Naive thymus-derived CD8-positive, alpha-beta T cell (primary cell): ENCODE results near the gene OPCML. TPM values are rescaled to one million over a fixed set of nuclear protein-coding genes. Genes with fewer than 3 reads are reported as not detected.
A peak's percentile ranks its signal among the peaks of the same experiment; 100 is the strongest.

ENCODE experiments used
- ATAC-seq, 2 donors: fragments of 150-1000 bp; cut with Tn5 transposase in 1 of 2; sonication (Bioruptor Pico), chemical (Tn5 transposase) in 1 of 2; 1 replicate in 1 of 2; 2 replicates in 1 of 2; pipeline ENCODE4 v1.10.0; 2021; ENCODE audit warnings: mild to moderate bottlenecking in 2 of 2, moderate library complexity in 2 of 2
- POLR2A ChIA-PET: fragments of 350-600 bp; sonication (Branson Sonifier 250); formaldehyde crosslinking; loops from one replicate; lab custom pipeline; 2021; ENCODE audit warnings: antibody characterized with exemption; lab: Charles Lee
- DNase-seq, 10 donors: peaks; one replicate each; pipeline versions ENCODE4 v3.0.0 to v3.0.0-alpha.2; 2020 to 2022
- H3K27ac Mint-ChIP-seq, 10 donors: one replicate each; pipeline ENCODE4 v1.8.0; 2020 to 2022; ENCODE audit warnings: mild to moderate bottlenecking in 10 of 10, mixed read lengths in 10 of 10, moderate library complexity in 4 of 10, inconsistent platforms in 1 of 10
- H3K27me3 Mint-ChIP-seq, 5 donors: one replicate each; pipeline ENCODE4 v1.8.0; 2021 to 2022; ENCODE audit warnings: mixed read lengths in 5 of 5
- H3K36me3 Mint-ChIP-seq, 3 donors: one replicate each; pipeline ENCODE4 v1.8.0; 2020 to 2022; ENCODE audit warnings: mixed read lengths in 3 of 3, mild to moderate bottlenecking in 2 of 3, inconsistent platforms in 1 of 3
- H3K4me1 Mint-ChIP-seq, 4 donors: one replicate each; pipeline ENCODE4 v1.8.0; 2021 to 2022; ENCODE audit warnings: mixed read lengths in 4 of 4
- H3K4me3 Mint-ChIP-seq, 10 donors: one replicate each; pipeline ENCODE4 v1.8.0; 2020 to 2022; ENCODE audit warnings: mild to moderate bottlenecking in 10 of 10, mixed read lengths in 10 of 10, moderate library complexity in 6 of 10, inconsistent platforms in 1 of 10
- H3K9me3 Mint-ChIP-seq, 9 donors: one replicate each; pipeline ENCODE4 v1.8.0; 2020 to 2022; ENCODE audit warnings: mixed read lengths in 9 of 9, mild to moderate bottlenecking in 3 of 9, inconsistent platforms in 1 of 9, moderate library complexity in 1 of 9
- polyA plus RNA-seq, 3 donors: library from polyadenylated mRNA; unstranded; fragments of 300-500 nt; fragmentation: Illumina TruSeq; gene quantifications; one replicate each; pipeline ENCODE4 v1.2.3, GENCODE V29; 2021
- total RNA-seq, 8 experiments: library from RNA in 2 of 8; stranded (reverse) in 2 of 8; gene quantifications; one replicate each; pipeline ENCODE4 v1.2.3 and lab custom pipeline; 2021 to 2026

Gene OPCML
- total and polyA plus RNA-seq, 5 experiments from 2014 or later, result not detected

GRCh38 chr11:132772703-132773545, 759.4 kb downstream of the OPCML start:
- Mint-ChIP-seq H3K27me3 (peaks cover 0 to 10% (median 6%) of the 10 kb centered on the region in 5 donors), H3K27ac (peak overlapping the region; percentile 12 to 85 (median 66)), H3K9me3 (peaks cover 0 to 4% (median 0%) of the 10 kb centered on the region in 9 donors), H3K4me3 (peak overlapping the region; percentile 53 to 77 (median 68)), H3K36me3 (no peaks in the 10 kb centered on the region), H3K4me1 (peaks cover 11 to 42% (median 19%) of the 10 kb centered on the region in 4 donors)
- ATAC-seq (peak; percentile 73 to 80), DNase-seq (peak in 5 of 10 donors; percentile 2 to 27 (median 17))
- POLR2A ChIA-PET, result interaction anchor here (0.7 kb wide), 1 partner anchor 60 kb away, joined by 3 read pairs; no protein-coding TSS in a partner anchor

DNA sequence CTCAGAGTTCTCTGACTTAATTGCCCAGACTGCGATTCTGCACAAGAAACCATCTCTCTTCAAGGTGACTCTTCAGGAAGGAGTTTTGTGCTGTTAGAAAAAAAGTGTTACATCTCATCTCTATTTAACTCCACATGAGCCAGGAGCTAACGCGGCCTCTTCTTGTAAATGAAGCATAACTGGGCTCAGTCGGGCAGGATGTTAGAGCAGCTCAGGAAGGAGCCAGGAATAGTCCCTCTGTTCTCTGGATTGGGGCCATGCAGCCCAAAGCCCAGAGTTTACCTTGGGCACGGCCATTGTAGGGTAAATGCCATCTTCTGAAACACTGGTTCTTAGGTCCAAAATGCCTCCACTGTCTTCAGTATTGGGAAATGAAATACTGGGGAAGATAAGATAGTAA, 760.6 kb downstream of the OPCML start:
- POLR2A ChIA-PET, result no interaction called here
- H3K27me3 Mint-ChIP-seq, result peaks cover 0 to 11% (median 6%) of the 10 kb centered on the region in 5 donors
- ATAC-seq (no peak), DNase-seq (no peak)
- H3K36me3 Mint-ChIP-seq, result no peaks in the 10 kb centered on the region
- peaks cover 0 to 4% (median 0%) of the 10 kb centered on the region in 9 donors for H3K9me3 Mint-ChIP-seq
- no peak overlapping the region for H3K27ac Mint-ChIP-seq
- H3K4me1 Mint-ChIP-seq, result peaks cover 9 to 34% (median 16%) of the 10 kb centered on the region in 4 donors
- H3K4me3 Mint-ChIP-seq, result no peak overlapping the region

DNA sequence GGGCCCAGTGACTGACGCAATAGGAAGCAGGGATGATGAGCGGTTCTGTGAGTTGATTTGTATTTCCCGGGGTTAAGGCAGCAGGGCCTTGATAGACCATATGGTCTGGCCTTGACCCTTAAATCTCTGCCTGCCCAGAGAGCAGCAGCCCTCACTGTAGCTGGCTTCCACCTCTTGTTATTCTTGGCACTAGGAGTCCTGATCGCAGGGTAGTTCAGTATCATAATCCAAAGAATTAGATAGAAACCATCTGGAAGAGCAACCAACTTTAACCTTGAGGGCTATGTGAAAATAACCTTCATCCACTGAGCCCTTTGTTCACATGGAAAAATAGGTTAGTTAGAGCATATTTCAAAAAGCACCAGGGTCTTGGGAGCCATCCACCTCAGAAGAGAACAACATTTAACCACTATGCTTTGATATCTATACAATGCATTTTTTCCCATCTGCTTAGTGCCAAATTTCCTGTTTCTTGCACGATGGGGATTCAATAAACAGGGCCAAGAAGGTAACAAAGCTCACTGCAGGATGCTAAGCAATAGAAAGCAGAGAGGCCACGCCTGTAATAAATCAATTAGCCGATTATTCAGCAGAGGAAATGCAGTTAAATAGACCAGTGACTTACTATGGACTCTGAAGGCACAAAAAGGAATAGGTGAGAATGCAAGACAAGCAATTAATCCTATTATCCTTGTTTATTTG, 761.3 kb downstream of the OPCML start:
- peaks cover 0 to 4% (median 0%) of the 10 kb centered on the region in 9 donors for H3K9me3 Mint-ChIP-seq
- no peaks in the 10 kb centered on the region for H3K36me3 Mint-ChIP-seq
- ATAC-seq (no peak), DNase-seq (no peak)
- H3K4me1 Mint-ChIP-seq, result peaks cover 9 to 28% (median 15%) of the 10 kb centered on the region in 4 donors
- no peak overlapping the region for H3K4me3 Mint-ChIP-seq
- POLR2A ChIA-PET, result no interaction called here
- no peak overlapping the region for H3K27ac Mint-ChIP-seq
- H3K27me3 Mint-ChIP-seq, result peaks cover 0 to 11% (median 6%) of the 10 kb centered on the region in 5 donors

DNA sequence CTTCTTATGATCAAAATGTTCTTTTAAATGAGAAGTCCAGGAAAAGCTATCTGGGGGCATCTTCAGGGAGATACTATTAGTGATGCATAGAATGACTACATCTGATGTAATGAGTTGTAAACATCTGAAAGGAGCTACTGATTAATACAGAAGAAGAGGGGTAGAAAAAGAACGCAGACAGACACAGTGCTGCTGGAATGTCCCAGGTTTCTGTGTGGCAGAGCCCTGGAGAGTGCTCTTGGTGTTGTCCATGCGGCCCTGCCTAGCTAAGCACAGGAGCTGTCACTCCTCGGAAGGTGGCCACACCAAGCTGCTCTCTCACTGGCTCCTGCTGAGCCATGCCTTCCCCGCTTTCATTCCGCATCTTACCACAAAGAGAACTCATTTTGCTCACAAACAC, 768.8 kb downstream of the OPCML start:
- Mint-ChIP-seq H3K4me3 (no peak overlapping the region), H3K36me3 (peaks cover 0 to 3% (median 0%) of the 10 kb centered on the region in 3 donors), H3K27me3 (peaks cover 0 to 9% (median 7%) of the 10 kb centered on the region in 5 donors), H3K27ac (no peak overlapping the region), H3K9me3 (peaks cover 3 to 22% (median 12%) of the 10 kb centered on the region in 9 donors), H3K4me1 (no peaks in the 10 kb centered on the region)
- ATAC-seq (no peak), DNase-seq (no peak)
- POLR2A ChIA-PET, result no interaction called here

DNA sequence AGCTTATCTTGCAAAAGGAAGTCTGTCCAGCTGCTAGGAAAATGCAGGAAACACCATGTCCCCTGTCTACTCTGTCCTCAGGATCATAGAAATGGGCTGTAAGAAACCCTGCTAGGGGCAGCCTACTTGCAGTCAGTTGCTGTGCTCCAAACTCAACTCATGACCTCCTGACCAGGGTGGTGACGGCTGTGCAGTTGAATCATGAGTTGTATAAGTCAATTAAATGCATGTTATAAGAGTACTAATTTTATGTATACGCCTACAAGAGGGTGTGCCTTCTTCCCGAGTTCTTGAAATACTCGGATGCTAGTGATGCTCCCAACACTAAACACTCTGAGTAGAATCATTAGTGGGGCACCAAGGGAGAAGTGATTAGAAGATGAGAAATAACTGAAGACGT, 776.4 kb downstream of the OPCML start:
- no peak overlapping the region for H3K27ac Mint-ChIP-seq
- POLR2A ChIA-PET, result no interaction called here
- no peak for ATAC-seq

GRCh38 chr11:132751516-132752250, 780.6 kb downstream of the OPCML start:
- Mint-ChIP-seq H3K27ac (peak overlapping the region in 1 of 10 donors; percentile 21), H3K4me1 (peaks cover 0 to 2% (median 0%) of the 10 kb centered on the region in 4 donors), H3K9me3 (peaks cover 0 to 10% (median 0%) of the 10 kb centered on the region in 9 donors), H3K4me3 (no peak overlapping the region), H3K27me3 (peaks cover 0 to 6% (median 0%) of the 10 kb centered on the region in 5 donors), H3K36me3 (no peaks in the 10 kb centered on the region)
- ATAC-seq (no peak), DNase-seq (no peak)
- POLR2A ChIA-PET, result no interaction called here

More for the DNA sequence above, 776.4 kb downstream of the OPCML start:
- H3K4me1 Mint-ChIP-seq, result no peaks in the 10 kb centered on the region
- no peak overlapping the region for H3K4me3 Mint-ChIP-seq
- no peaks in the 10 kb centered on the region for H3K27me3 Mint-ChIP-seq
- H3K9me3 Mint-ChIP-seq, result peaks cover 3 to 23% (median 10%) of the 10 kb centered on the region in 9 donors
- peaks cover 0 to 3% (median 0%) of the 10 kb centered on the region in 3 donors for H3K36me3 Mint-ChIP-seq
- DNase-seq, result no peak

DNA sequence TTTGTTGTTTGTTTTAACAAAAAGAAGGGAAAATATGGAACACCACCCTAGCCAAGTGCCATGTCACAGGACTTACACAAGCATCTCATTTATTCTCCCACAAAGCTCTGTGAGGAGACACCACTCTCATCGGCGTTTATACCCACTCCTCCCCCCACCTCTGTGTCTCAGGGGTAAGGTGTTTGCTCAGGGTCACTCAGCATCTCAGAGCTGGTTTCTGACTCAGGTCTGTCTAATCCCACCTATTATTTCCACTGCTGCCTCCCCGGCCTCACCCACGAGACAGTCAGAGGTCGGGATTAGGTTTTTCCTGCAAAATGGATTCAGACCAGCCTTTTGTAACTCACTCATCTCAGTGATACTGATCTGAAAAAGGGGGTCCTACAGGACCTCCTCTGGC, 786.0 kb downstream of the OPCML start:
- no peak overlapping the region for H3K27ac Mint-ChIP-seq
- ATAC-seq (no peak), DNase-seq (no peak)
- H3K9me3 Mint-ChIP-seq, result peaks cover 0 to 3% (median 0%) of the 10 kb centered on the region in 9 donors
- H3K36me3 Mint-ChIP-seq, result no peaks in the 10 kb centered on the region
- POLR2A ChIA-PET, result no interaction called here
- H3K4me3 Mint-ChIP-seq, result no peak overlapping the region
- peaks cover 0 to 13% (median 0%) of the 10 kb centered on the region in 5 donors for H3K27me3 Mint-ChIP-seq
- peaks cover 0 to 2% (median 0%) of the 10 kb centered on the region in 4 donors for H3K4me1 Mint-ChIP-seq

DNA sequence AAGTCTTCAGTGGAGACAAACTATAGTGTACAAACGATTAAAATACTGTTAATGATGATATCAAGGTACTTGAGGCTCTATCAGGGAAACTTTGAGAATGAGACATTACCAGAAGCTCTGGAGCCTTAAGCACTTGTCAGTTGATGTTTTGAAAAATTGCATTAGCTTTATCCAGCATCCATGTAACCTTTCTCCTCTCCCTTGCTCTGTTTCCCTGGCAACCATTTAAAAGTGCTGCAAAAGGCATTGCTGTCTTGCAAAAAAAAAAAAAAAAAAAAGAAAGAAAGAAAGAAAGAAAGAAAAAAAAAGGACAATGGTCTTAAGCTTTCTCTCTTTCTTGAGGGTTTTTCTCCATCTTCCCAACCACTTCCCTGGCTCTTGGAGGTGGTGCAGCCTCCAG, 787.0 kb downstream of the OPCML start:
- POLR2A ChIA-PET, result no interaction called here
- Mint-ChIP-seq H3K4me1 (peaks cover 0 to 2% (median 0%) of the 10 kb centered on the region in 4 donors), H3K27me3 (peaks cover 0 to 13% (median 0%) of the 10 kb centered on the region in 5 donors), H3K36me3 (no peaks in the 10 kb centered on the region), H3K4me3 (no peak overlapping the region), H3K9me3 (peaks cover 0 to 3% (median 0%) of the 10 kb centered on the region in 9 donors), H3K27ac (no peak overlapping the region)
- DNase-seq, result no peak
- no peak for ATAC-seq

DNA sequence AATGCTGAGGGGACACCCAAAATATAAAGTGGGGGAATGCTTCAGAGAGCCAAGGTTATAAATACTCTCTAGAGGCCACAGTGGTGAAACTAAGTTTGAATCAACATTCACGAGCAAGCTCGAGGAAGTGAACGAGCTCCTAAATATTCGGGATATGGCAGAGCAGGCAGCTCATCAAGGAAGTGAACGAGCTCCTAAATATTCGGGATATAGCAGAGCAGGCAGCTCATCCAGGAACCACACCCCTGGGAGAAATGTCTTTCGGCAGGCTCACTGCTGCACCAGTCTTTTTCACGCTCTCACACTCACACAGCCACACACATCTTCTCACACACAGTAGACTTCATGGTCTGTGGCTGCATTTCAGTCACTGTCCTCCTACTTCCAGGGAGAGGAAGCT, 787.5 kb downstream of the OPCML start:
- POLR2A ChIA-PET, result no interaction called here
- DNase-seq (no peak), ATAC-seq (no peak)
- Mint-ChIP-seq H3K9me3 (peaks cover 0 to 3% (median 0%) of the 10 kb centered on the region in 9 donors), H3K4me3 (no peak overlapping the region), H3K36me3 (no peaks in the 10 kb centered on the region), H3K4me1 (peaks cover 0 to 2% (median 0%) of the 10 kb centered on the region in 4 donors), H3K27ac (no peak overlapping the region), H3K27me3 (peaks cover 0 to 13% (median 0%) of the 10 kb centered on the region in 5 donors)

- Mint-ChIP-seq H3K27ac (no peak overlapping the region), H3K9me3 (peaks cover 0 to 10% (median 0%) of the 10 kb centered on the region in 9 donors), H3K4me3 (no peak overlapping the region), H3K27me3 (peaks cover 0 to 13% (median 0%) of the 10 kb centered on the region in 5 donors), H3K36me3 (no peaks in the 10 kb centered on the region), H3K4me1 (peaks cover 0 to 2% (median 0%) of the 10 kb centered on the region in 4 donors)
- no peak for DNase-seq
- ATAC-seq, result no peak
- POLR2A ChIA-PET, result no interaction called here
Observed at GRCh38 chr11:132743601-132744000, 788.7 kb downstream of the OPCML start.

DNA sequence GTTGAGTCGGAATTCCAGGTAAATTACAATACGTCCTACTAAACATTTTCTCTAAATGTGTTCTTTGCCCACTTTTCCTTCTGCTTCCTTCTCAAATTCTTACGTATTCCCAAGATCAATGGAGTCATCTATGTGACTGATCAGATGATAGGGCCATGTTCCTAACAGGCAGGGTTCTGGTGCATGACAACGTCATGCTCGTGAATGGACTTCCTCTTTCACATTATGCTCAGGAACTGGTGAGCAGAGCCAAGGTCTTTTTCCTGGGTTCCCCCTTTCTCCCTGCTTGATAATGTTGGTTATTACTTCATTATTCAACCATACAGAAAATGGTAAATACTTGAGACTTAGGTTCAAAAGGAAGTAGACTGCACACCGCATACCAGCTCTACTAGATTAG, 789.4 kb downstream of the OPCML start:
- Mint-ChIP-seq H3K4me1 (no peaks in the 10 kb centered on the region), H3K27me3 (peaks cover 0 to 13% (median 0%) of the 10 kb centered on the region in 5 donors), H3K36me3 (no peaks in the 10 kb centered on the region), H3K4me3 (no peak overlapping the region), H3K9me3 (peaks cover 0 to 10% (median 0%) of the 10 kb centered on the region in 9 donors), H3K27ac (no peak overlapping the region)
- DNase-seq (no peak), ATAC-seq (no peak)
- POLR2A ChIA-PET, result no interaction called here

DNA sequence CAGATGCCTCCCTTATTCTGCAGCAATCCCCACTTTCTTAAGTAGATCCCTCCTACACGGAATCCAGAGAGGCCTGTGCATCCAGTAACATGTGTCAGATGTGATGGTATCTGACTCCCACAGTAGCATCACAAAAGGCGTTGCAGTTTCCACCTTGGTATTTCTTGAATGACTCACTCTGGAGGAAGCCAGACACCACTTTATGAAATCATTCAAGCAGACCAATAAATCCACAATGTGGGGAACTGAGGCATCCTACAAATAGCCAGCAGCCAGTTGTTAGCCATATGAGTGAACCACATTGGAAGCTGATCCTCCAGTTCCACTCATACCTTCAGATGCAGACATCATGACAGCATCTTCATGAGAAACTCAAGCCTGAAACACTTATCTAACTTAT, 798.1 kb downstream of the OPCML start:
- no peaks in the 10 kb centered on the region for H3K27me3 Mint-ChIP-seq
- POLR2A ChIA-PET, result interaction anchor here (1.0 kb wide), 1 partner anchor 11 kb away, joined by 3 read pairs; no protein-coding TSS in a partner anchor

More for the DNA sequence above, 798.1 kb downstream of the OPCML start:
- no peak for ATAC-seq
- H3K4me3 Mint-ChIP-seq, result no peak overlapping the region
- H3K27ac Mint-ChIP-seq, result no peak overlapping the region
- peaks cover 0 to 5% (median under 1%) of the 10 kb centered on the region in 4 donors for H3K4me1 Mint-ChIP-seq
- DNase-seq, result no peak
- H3K9me3 Mint-ChIP-seq, result peaks cover 0 to 6% (median 0%) of the 10 kb centered on the region in 9 donors
- H3K36me3 Mint-ChIP-seq, result no peaks in the 10 kb centered on the region
